DND-41 (cell line): ENCODE results near the gene SHISA6.

ENCODE experiments used
- EZH2 ChIP-seq: IDR thresholded peaks from 3 replicates; pipeline ENCODE4 v1.6.1; 2012; ENCODE audit warnings: borderline replicate concordance, low read depth, mild to moderate bottlenecking, moderate library complexity, low read length, inconsistent platforms; ENCODE audit not compliant: severe bottlenecking
- TF ChIP-seq, protein P1 (sequence below): IDR thresholded peaks from 2 replicates; pipeline ENCODE4 v1.5.1; 2012; ENCODE audit warnings: borderline replicate concordance, low read length, moderate library complexity, mild to moderate bottlenecking; ENCODE audit not compliant: poor library complexity, severe bottlenecking; ENCODE audit errors: extremely low read depth

DNA sequence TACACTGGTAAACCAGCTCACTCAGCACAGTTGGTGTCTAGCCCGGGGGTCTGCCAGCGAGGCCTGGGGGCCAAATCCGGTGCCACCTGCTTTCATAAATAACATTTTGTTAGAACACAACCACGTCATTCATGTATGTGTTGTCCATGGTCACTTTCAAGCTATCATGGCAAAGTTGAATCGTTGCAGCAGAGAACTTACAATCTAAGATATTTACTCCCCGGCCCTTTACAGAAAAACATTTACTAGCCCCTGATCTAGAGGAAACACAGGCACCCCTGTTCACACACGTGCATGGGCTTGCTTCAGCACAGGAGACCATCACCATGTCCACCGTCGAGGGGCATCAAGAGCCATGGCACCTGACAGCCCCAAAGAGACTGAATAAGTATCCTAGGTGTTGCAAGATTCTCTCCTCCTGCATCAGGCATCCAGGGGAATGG is 245.9 kb downstream of the SHISA6 start:
- TF ChIP-seq, protein P1, sequence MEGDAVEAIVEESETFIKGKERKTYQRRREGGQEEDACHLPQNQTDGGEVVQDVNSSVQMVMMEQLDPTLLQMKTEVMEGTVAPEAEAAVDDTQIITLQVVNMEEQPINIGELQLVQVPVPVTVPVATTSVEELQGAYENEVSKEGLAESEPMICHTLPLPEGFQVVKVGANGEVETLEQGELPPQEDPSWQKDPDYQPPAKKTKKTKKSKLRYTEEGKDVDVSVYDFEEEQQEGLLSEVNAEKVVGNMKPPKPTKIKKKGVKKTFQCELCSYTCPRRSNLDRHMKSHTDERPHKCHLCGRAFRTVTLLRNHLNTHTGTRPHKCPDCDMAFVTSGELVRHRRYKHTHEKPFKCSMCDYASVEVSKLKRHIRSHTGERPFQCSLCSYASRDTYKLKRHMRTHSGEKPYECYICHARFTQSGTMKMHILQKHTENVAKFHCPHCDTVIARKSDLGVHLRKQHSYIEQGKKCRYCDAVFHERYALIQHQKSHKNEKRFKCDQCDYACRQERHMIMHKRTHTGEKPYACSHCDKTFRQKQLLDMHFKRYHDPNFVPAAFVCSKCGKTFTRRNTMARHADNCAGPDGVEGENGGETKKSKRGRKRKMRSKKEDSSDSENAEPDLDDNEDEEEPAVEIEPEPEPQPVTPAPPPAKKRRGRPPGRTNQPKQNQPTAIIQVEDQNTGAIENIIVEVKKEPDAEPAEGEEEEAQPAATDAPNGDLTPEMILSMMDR: no peak
- no peak for TF ChIP-seq EZH2
